K562 (cell line): ENCODE measurements around the gene AANAT. TPM values are rescaled to one million over a fixed set of nuclear protein-coding genes. Genes with fewer than 3 reads are reported as not detected.

Experiments used
- ATF2 ChIP-seq: sonication (generic); formaldehyde crosslinking; IDR thresholded peaks from 2 replicates; pipeline ENCODE4 v1.8.1; 2022; ENCODE audit warnings: missing genetic modification reagents
- ATF3 ChIP-seq, 2 experiments: fragments of 450-650 bp in 1 of 2; sonication (generic) in 1 of 2; formaldehyde crosslinking in 1 of 2; IDR thresholded peaks in 1 of 2; conservative IDR thresholded peaks in 1 of 2; 2 replicates each; pipeline versions ENCODE4 v1.6.1 to v1.8.1; 2016 to 2023; ENCODE audit warnings: mild to moderate bottlenecking in 2 of 2, moderate library complexity in 2 of 2, inconsistent platforms in 1 of 2, missing genetic modification reagents in 1 of 2
- BACH1 ChIP-seq: fragments of 200-800 bp; sonication (Bioruptor generic); IDR thresholded peaks from 2 replicates; pipeline ENCODE4 v1.6.1; 2016; ENCODE audit warnings: missing genetic modification characterization, missing compliant biosample characterization
- E2F1 ChIP-seq: sonication (generic); formaldehyde crosslinking; IDR thresholded peaks from 2 replicates; pipeline ENCODE4 v1.8.1; 2023; ENCODE audit warnings: mild to moderate bottlenecking, missing genetic modification reagents, moderate library complexity
- E4F1 ChIP-seq: fragments of 250-450 bp; sonication (Bioruptor Pico); IDR thresholded peaks from 2 replicates; pipeline ENCODE4 v1.5.0; 2021; ENCODE audit warnings: mild to moderate bottlenecking, borderline replicate concordance
- EP300 ChIP-seq: IDR thresholded peaks from 2 replicates; pipeline ENCODE4 v1.6.1; 2012; ENCODE audit warnings: low read length, improper control_type of control experiment
- GATA2 ChIP-seq: sonication (generic); formaldehyde crosslinking; IDR thresholded peaks from 2 replicates; pipeline ENCODE4 v1.4.0; 2020; ENCODE audit warnings: mild to moderate bottlenecking, missing genetic modification reagents
- HOMEZ ChIP-seq: fragments of 250-450 bp; sonication (Bioruptor Pico); IDR thresholded peaks from 2 replicates; pipeline ENCODE4 v1.4.0; 2020; ENCODE audit warnings: mild to moderate bottlenecking, moderate library complexity
- MAFK ChIP-seq: IDR thresholded peaks from 2 replicates; pipeline ENCODE4 v1.6.1; 2011; ENCODE audit warnings: low read length, improper control_type of control experiment
- NFE2 ChIP-seq: IDR thresholded peaks from 2 replicates; pipeline ENCODE4 v1.6.1; 2014; ENCODE audit warnings: antibody characterized with exemption, low read depth
- PHF20 ChIP-seq: fragments of 450-650 bp; IDR thresholded peaks from 2 replicates; pipeline ENCODE4 v1.6.1; 2018; ENCODE audit not compliant: partially characterized antibody
- PPARD ChIP-seq: fragments of 250-450 bp; sonication (Bioruptor Pico); IDR thresholded peaks from 2 replicates; pipeline ENCODE4 v1.8.0; 2022; ENCODE audit warnings: inconsistent platforms, mild to moderate bottlenecking, moderate library complexity
- TBP ChIP-seq: optimal IDR thresholded peaks from 2 replicates; pipeline ENCODE3; 2011; ENCODE audit warnings: low read depth, low read length, improper control_type of control experiment
- TCF3 ChIP-seq: sonication (generic); formaldehyde crosslinking; IDR thresholded peaks from 2 replicates; pipeline ENCODE4 v1.4.0; 2020; ENCODE audit warnings: mild to moderate bottlenecking, missing genetic modification reagents
- USF1 ChIP-seq: sonication (generic); formaldehyde crosslinking; IDR thresholded peaks from 2 replicates; pipeline ENCODE4 v1.9.0; 2022; ENCODE audit warnings: mild to moderate bottlenecking, missing genetic modification reagents
- ZNF583 ChIP-seq: fragments of 250-450 bp; sonication (Bioruptor Pico); IDR thresholded peaks from 2 replicates; pipeline ENCODE4 v1.4.0; 2020
- polyA plus RNA-seq, 8 experiments: library from polyadenylated mRNA; depleted of rRNA in 4 of 8; stranded (reverse) in 5 of 8; unstranded in 3 of 8; fragments of >200 nt; fragmentation: Nextera tagmentation in 2 of 8; fragmentation: Illumina TruSeq in 1 of 8; extraction: Ambion mirVana in 2 of 8; extraction: Trizol in 1 of 8; gene quantifications; 2 replicates each; pipeline versions ENCODE4 v1.2.1 to v1.2.3, GENCODE V29; 2011 to 2014; ENCODE audit warnings: inconsistent platforms in 1 of 8, missing spikeins in 1 of 8
- total RNA-seq, 7 experiments: library from RNA; depleted of rRNA in 6 of 7; stranded (reverse); fragments of >200 nt in 6 of 7; fragmentation: Illumina TruSeq in 2 of 7; extraction: Trizol in 2 of 7; gene quantifications; 2 replicates each; pipeline versions ENCODE4 v1.2.1 to v1.2.3, GENCODE V29; 2011 to 2021; ENCODE audit warnings: low replicate concordance in 1 of 7

AANAT gene
- total and polyA plus RNA-seq, 9 of the 15 experiments (the other 6 are each of a cell fraction or from before 2014, with no cell fraction given) = not detected

- TF ChIP-seq ATF3 (IDR thresholded peaks at IDR 0.05) = peak; percentile 91
- no peak for TF ChIP-seq ATF3 (CRISPR knock-in tag; conservative IDR thresholded peaks at IDR 0.05)
- no peak for TF ChIP-seq PHF20
- peak; percentile 62; the same call in 1 of the 2 replicates for TF ChIP-seq MAFK
- TF ChIP-seq NFE2 = peak; percentile 81
- TF ChIP-seq TCF3 (CRISPR knock-in tag) = no peak
- TF ChIP-seq TBP = peak; percentile 33
- TF ChIP-seq E2F1 (CRISPR knock-in tag) = no peak
- TF ChIP-seq EP300 = no peak
- no peak for TF ChIP-seq GATA2 (CRISPR knock-in tag)
- no peak for TF ChIP-seq HOMEZ (CRISPR knock-in tag)
- TF ChIP-seq BACH1 (tag) = peak; percentile 72; the same call in 1 of the 2 replicates
- peak; percentile 44; the same call in 1 of the 2 replicates for TF ChIP-seq ATF2
- TF ChIP-seq ZNF583 (CRISPR knock-in tag) = no peak
- no peak for TF ChIP-seq E4F1 (CRISPR knock-in tag)
- no peak for TF ChIP-seq USF1 (CRISPR knock-in tag)
- no peak for TF ChIP-seq PPARD (CRISPR knock-in tag)
Observed at GRCh38 chr17:76444518-76445311, 22.7 kb upstream of the AANAT start (continued).
